Fibroblast of skin of right quadriceps (primary cell): ENCODE data around the gene SELENOM.
"Not testable (repeated sequence)": the region's sequence is repeated elsewhere in the genome, so short reads cannot be mapped to it uniquely, and the experiment has no call there.

Experiments used
- DNase-seq: peaks from one replicate; pipeline ENCODE4 v3.0.0-alpha.2; 2013

The SELENOM gene

DNA sequence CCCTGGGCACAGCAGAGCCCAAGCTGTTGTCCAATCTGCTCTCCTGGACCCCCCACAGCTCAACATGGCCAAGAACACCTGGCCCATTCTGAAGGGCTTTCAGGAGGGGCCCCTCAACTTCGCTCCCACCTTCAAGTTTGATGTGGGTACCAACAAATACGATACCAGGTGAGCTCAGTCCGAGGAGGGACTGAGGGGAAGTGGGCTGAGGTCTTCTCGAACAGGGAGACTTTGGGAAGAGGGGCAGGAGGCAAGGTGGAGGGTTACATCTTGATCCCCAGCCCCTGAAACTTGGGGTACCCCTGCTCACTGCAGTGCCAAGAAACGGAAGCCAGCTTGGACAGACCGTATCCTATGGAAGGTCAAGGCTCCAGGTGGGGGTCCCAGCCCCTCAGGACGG is 20.8 kb upstream of the SELENOM start:
- DNase-seq, result no peak

DNA sequence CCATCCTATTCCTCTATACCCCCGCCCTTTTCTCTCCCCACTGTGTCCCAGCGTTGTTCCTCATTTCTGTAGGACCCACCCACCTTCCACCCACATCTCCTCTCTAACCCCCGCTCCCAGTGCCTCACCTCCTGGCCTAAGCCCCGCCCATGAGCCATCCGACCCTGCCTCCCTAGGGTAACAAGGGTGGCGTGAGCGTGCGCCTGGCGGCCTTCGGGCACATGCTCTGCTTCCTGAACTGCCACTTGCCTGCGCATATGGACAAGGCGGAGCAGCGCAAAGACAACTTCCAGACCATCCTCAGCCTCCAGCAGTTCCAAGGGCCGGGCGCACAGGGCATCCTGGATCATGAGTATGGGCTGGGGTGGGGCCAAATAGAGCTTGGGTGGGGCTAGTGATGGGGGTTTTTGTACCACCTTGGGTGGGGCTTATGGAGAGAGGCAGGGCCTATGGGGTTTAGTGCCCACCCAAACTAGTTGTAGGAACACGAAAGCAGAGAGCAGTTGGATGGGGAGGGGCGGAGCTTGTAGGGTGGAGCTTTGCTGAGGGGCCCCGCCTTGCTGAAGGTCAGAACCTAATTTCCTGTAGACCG is 19.9 kb upstream of the SELENOM start:
- no peak for DNase-seq

DNA sequence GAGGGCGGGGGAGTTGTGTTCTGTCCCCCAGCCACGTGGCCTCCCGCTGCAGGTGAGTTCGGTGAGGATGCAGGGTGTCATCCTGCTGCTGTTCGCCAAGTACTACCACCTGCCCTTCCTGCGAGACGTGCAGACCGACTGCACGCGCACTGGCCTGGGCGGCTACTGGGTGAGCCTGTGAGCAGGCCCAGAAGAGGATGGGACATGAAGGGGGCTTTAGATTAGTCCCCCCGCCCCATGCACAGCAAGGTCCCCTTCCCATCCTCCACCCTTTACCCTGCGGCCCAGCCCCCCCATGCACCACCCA is 19.5 kb upstream of the SELENOM start:
- no peak for DNase-seq

- no peak for DNase-seq
Observed at GRCh38 chr22:31126128-31126868, 18.9 kb upstream of the SELENOM start.

DNA sequence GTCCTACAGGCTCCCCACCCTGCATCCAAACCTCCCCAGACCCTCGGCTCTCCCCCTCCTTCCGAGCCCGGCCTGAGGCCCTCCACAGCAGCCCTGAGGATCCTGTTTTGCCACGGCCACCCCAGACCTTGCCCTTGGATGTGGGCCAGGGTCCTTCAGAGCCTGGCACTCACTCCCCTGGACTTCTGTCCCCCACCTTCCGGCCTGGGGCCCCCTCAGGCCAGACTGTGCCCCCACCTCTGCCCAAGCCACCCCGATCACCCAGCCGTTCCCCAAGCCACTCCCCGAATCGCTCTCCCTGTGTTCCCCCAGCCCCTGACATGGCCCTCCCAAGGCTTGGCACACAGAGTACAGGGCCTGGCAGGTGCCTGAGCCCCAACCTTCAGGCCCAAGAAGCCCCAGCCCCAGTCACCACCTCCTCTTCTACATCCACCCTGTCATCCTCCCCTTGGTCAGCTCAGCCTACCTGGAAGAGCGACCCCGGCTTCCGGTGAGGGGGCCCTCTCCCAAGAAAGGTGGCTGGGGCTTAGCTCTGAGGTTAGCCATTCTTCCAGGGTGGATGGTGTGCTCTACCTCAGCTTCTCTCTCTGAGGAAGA is 18.3 kb upstream of the SELENOM start:
- DNase-seq, result no peak

- no peak for DNase-seq
Observed at GRCh38 chr22:31124811-31125465, 17.6 kb upstream of the SELENOM start.

DNA sequence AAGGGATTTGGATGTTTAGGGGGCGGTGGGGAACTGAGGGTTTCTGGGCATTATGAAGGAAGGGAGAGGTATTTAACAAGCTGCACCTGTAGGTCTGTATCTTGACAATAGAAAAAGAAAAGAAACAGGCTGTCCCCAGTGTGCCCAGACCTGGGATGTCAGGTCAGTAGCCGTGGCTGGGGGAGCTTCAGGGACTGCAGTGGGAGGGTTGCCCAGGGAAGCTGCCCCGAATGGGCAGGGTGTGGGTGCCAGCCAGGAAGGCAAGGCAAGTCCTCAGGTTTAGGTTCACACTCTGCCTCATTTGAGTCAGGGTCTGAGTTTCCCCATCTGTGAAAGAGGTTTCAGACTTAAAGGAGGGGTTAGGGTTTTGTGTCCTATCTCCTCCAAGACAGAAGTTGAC is 16.9 kb upstream of the SELENOM start:
- no peak for DNase-seq

GRCh38 chr22:31123292-31123602 is 15.9 kb upstream of the SELENOM start:
- DNase-seq, result no peak

- DNase-seq, result peak; percentile 55
Observed at GRCh38 chr22:31122532-31123291, 15.3 kb upstream of the SELENOM start, which contains the start of gene INPP5J. INPP5J (plus strand) TSS chr22:31122966; CDS start chr22:31123015, 49 bp downstream.

DNA sequence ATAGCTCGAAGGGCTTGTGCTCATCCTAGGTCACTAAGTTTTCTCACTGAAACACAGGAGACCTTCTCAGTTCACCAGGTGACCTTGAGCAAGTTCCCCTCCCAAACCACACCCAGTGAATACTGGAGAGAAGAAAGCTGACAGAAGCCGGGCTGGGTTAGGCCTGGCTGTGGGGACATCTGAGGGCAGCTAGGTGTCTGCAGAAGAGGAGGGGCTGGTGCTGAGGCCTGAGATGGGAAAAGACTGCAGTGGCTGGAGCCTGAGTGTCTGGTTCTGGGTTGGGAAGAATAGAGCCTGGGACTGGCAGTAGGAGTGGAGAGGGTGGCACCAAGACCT is 14.8 kb upstream of the SELENOM start:
- no peak for DNase-seq

- no peak for DNase-seq
Observed at GRCh38 chr22:31121403-31121802, 14.0 kb upstream of the SELENOM start.

GRCh38 chr22:31120642-31121041 is 13.3 kb upstream of the SELENOM start:
- no peak for DNase-seq

GRCh38 chr22:31120230-31120629 is 12.9 kb upstream of the SELENOM start:
- DNase-seq, result no peak

- no peak for DNase-seq
Observed at GRCh38 chr22:31119026-31119717, 11.8 kb upstream of the SELENOM start.

- DNase-seq, result no peak
Observed at GRCh38 chr22:31118046-31118820, 10.9 kb upstream of the SELENOM start.

DNA sequence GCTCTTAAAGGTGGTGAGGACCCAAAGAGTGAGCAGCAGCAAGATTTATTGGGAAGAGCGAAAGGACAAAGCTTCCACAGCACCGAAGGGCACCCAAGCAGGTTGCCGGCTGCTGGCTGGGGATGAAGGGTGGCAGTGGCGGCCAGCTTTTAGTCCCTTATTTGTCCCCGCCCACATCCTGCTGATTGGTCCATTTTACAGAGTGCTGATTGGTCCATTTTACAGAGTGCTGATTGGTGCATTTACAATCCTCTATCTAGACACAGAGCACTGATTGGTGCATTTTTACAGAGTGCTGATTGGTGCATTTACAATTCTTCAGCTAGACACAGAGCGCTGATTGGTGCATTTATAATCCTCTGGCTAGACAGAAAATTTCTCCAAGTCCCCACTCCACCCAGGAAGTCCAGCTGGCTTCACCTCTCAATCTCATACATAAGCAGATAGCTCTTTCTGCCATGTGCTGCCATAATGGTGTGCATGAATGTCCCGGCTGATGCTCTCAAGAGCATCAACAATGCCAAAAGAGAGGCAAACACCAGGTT is 5.3 kb upstream of the SELENOM start:
- not testable (repeated sequence) for DNase-seq

DNA sequence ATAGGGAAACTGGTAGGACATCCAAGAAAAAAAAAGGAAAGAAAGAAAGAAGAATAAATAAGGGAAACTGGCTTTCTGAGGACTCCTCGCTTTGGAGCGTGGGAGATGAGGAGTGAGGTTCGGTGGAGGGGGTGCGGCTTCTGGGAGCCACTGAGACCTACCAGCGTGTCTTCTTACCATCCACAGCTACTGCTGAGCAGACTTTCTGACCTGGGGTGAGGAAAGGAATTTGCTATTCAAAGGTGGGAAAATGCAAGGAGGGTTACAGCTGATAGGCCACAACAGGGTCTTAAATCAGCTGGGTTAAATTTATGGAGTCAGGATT is 488 bp upstream of the SELENOM start:
- DNase-seq, result no peak

GRCh38 chr22:31106731-31107177 is 614 bp downstream of the SELENOM start:
- peak; percentile 57 for DNase-seq

GRCh38 chr22:31106001-31106571 is 1.3 kb downstream of the SELENOM start:
- no peak for DNase-seq

- DNase-seq, result no peak
Observed at GRCh38 chr22:31105282-31105929, 2.0 kb downstream of the SELENOM start.

DNA sequence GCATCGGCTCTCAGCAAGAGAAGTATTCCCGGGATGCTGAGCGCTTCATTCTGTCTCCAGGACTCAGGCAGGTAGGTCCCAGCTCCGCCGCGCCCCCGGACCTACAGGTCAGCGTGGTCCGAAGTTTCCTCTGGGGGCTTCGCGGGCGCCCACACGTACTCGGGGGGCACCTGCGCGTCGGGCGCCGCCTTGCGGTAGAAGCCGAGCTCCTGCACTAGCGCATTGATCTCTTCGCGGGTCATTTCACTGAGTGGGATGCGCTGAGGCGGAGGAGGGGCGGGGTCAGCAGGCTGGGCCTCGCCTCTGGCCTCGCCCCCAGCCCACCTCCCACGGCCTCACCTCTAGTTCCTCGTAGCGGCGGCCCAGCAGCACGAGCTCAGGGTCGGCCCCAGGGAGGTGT is 2.5 kb downstream of the SELENOM start:
- no peak for DNase-seq
